ENCODE results near the gene GLMN.

The GLMN gene

GRCh38 chr1:92228401-92228800 lies 70.4 kb downstream of the GLMN start:
- H3K27ac ChIP-seq (ENCODE audit: low read depth, low read length): no peak overlapping the region
- no peak overlapping the region for H2BK15ac ChIP-seq (replicated peaks; ENCODE audit: low read depth)
- no peak overlapping the region for H2AK5ac ChIP-seq (ENCODE audit: low read length)
- H3K4me1 ChIP-seq (ENCODE audit: control insufficient read depth, low read depth, low read length): no peaks in the 10 kb centered on the region
- no peak overlapping the region for H3K23ac ChIP-seq (ENCODE audit: low read length)
- H3K4ac ChIP-seq (ENCODE audit: low read depth, low read length): no peak overlapping the region
- no peak overlapping the region for H4K8ac ChIP-seq (ENCODE audit: low read depth, low read length)
- no peaks in the 10 kb centered on the region for H3K79me1 ChIP-seq (ENCODE audit: low read length)
- no peak overlapping the region for H3K18ac ChIP-seq (ENCODE audit: low read length)
- WGBS (ENCODE audit: extremely low coverage, insufficient coverage, low lambda C conversion rate): no CpG with 5 or more reads among the region's 3 CpGs
- no peak overlapping the region for H3K56ac ChIP-seq (ENCODE audit: low read length)
- no peak overlapping the region for H2BK120ac ChIP-seq (ENCODE audit: low read depth, low read length)
- H3K36me3 ChIP-seq (ENCODE audit: control insufficient read depth, insufficient read depth, low read length): no peaks in the 10 kb centered on the region
- H3K27me3 ChIP-seq (ENCODE audit: insufficient read depth, low read length, poor library complexity): no peaks in the 10 kb centered on the region
- no peak overlapping the region for H4K5ac ChIP-seq (ENCODE audit: low read length)
- no peak overlapping the region for H2BK5ac ChIP-seq (ENCODE audit: low read length)
- H3K4me2 ChIP-seq (ENCODE audit: low read length): no peak overlapping the region
- DNase-seq: no peak
- no peaks in the 10 kb centered on the region for H3K79me2 ChIP-seq (ENCODE audit: control insufficient read depth, insufficient read depth, low read length)
- H3K4me3 ChIP-seq (ENCODE audit: low read length): no peak overlapping the region
- H3K9ac ChIP-seq (ENCODE audit: low read length): no peak overlapping the region

DNA sequence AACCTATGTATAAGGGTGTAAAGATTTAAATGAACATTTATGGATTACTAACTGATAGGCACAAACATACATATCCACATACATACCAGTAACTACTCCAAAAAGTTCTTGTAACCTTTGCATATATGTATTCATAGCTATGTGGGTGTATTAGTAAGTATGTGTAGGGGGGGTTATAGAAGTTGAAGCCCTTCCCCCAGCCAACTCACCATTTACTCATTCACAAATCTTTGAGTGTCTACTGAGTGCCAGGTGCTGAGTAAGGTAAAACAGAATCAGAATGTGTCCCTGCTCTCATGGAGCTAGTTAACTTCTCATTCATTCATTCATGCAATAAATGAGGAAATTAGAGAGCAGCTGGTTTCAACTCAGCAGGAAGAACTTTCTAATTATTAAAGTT lies 79.8 kb downstream of the GLMN start:
- no peak for DNase-seq
- Histone ChIP-seq H3K27ac (ENCODE audit: low read depth, low read length) (no peak overlapping the region), H2BK120ac (ENCODE audit: low read depth, low read length) (no peak overlapping the region), H3K79me2 (ENCODE audit: control insufficient read depth, insufficient read depth, low read length) (no peaks in the 10 kb centered on the region), H3K9ac (ENCODE audit: low read length) (no peak overlapping the region), H3K56ac (ENCODE audit: low read length) (no peak overlapping the region), H2BK5ac (ENCODE audit: low read length) (no peak overlapping the region), H3K4ac (ENCODE audit: low read depth, low read length) (no peak overlapping the region), H2AK5ac (ENCODE audit: low read length) (no peak overlapping the region), H3K36me3 (ENCODE audit: control insufficient read depth, insufficient read depth, low read length) (no peaks in the 10 kb centered on the region), H3K27me3 (ENCODE audit: insufficient read depth, low read length, poor library complexity) (no peaks in the 10 kb centered on the region), H3K18ac (ENCODE audit: low read length) (no peak overlapping the region), H2BK15ac (replicated peaks; ENCODE audit: low read depth) (no peak overlapping the region), H3K79me1 (ENCODE audit: low read length) (no peaks in the 10 kb centered on the region), H3K4me3 (ENCODE audit: low read length) (no peak overlapping the region), H3K4me2 (ENCODE audit: low read length) (no peak overlapping the region), H4K5ac (ENCODE audit: low read length) (no peak overlapping the region), H4K8ac (ENCODE audit: low read depth, low read length) (no peak overlapping the region), H3K4me1 (ENCODE audit: control insufficient read depth, low read depth, low read length) (no peaks in the 10 kb centered on the region), H3K23ac (ENCODE audit: low read length) (no peak overlapping the region)

DNA sequence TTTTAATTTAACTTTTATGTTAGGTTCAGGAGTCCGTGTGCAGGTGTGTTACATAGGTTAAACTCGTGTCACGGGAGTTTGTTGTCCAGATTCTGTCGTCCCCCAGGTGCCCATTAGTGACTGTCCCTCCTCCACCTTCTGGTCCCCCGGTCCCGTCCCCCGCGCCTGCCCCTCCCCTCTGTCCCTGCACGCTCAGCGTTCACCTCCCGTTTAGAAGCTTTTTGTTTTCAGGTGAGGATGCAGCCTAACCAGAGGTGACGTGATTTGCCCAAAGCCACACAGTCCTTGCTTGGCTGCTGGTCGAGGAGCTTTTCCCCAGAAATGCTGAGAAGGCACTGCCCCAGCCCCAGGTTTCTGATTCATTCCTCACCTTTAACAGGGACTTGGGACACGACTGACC lies 80.2 kb downstream of the GLMN start:
- no peak overlapping the region for H2BK5ac ChIP-seq (ENCODE audit: low read length)
- no peak overlapping the region for H4K5ac ChIP-seq (ENCODE audit: low read length)
- no peaks in the 10 kb centered on the region for H3K36me3 ChIP-seq (ENCODE audit: control insufficient read depth, insufficient read depth, low read length)
- no peak overlapping the region for H3K23ac ChIP-seq (ENCODE audit: low read length)
- no peak overlapping the region for H3K4me3 ChIP-seq (ENCODE audit: low read length)
- no peak overlapping the region for H3K9ac ChIP-seq (ENCODE audit: low read length)
- no peaks in the 10 kb centered on the region for H3K79me2 ChIP-seq (ENCODE audit: control insufficient read depth, insufficient read depth, low read length)
- no peak overlapping the region for H3K27ac ChIP-seq (ENCODE audit: low read depth, low read length)
- H3K79me1 ChIP-seq (ENCODE audit: low read length): no peaks in the 10 kb centered on the region
- H3K18ac ChIP-seq (ENCODE audit: low read length): no peak overlapping the region
- no peak overlapping the region for H3K56ac ChIP-seq (ENCODE audit: low read length)
- H4K8ac ChIP-seq (ENCODE audit: low read depth, low read length): no peak overlapping the region
- H3K27me3 ChIP-seq (ENCODE audit: insufficient read depth, low read length, poor library complexity): no peaks in the 10 kb centered on the region
- H3K4me2 ChIP-seq (ENCODE audit: low read length): no peak overlapping the region
- H3K4me1 ChIP-seq (ENCODE audit: control insufficient read depth, low read depth, low read length): no peaks in the 10 kb centered on the region
- H2BK120ac ChIP-seq (ENCODE audit: low read depth, low read length): no peak overlapping the region
- no peak overlapping the region for H3K4ac ChIP-seq (ENCODE audit: low read depth, low read length)
- WGBS (ENCODE audit: extremely low coverage, insufficient coverage, low lambda C conversion rate): no CpG with 5 or more reads among the region's 14 CpGs
- no peak overlapping the region for H2BK15ac ChIP-seq (replicated peaks; ENCODE audit: low read depth)
- DNase-seq: no peak
- no peak overlapping the region for H2AK5ac ChIP-seq (ENCODE audit: low read length)

- no peaks in the 10 kb centered on the region for H3K27me3 ChIP-seq (ENCODE audit: insufficient read depth, low read length, poor library complexity)
- no peak within 1 kb of the TSS for H3K18ac ChIP-seq (ENCODE audit: low read length)
- H3K4me1 ChIP-seq (ENCODE audit: control insufficient read depth, low read depth, low read length): no peaks in the 10 kb centered on the region
- H2BK120ac ChIP-seq (ENCODE audit: low read depth, low read length): no peak within 1 kb of the TSS
- no peak for DNase-seq
- H4K8ac ChIP-seq (ENCODE audit: low read depth, low read length): no peak within 1 kb of the TSS
- H3K4me2 ChIP-seq (ENCODE audit: low read length): no peak within 1 kb of the TSS
- H3K9ac ChIP-seq (ENCODE audit: low read length): no peak within 1 kb of the TSS
- no peak within 1 kb of the TSS for H2BK5ac ChIP-seq (ENCODE audit: low read length)
- no peaks in the 10 kb centered on the region for H3K36me3 ChIP-seq (ENCODE audit: control insufficient read depth, insufficient read depth, low read length)
- no CpG with 5 or more reads among the region's 27 CpGs for WGBS (ENCODE audit: extremely low coverage, insufficient coverage, low lambda C conversion rate)
- H3K79me1 ChIP-seq (ENCODE audit: low read length): no peaks in the 10 kb centered on the region
- H2AK5ac ChIP-seq (ENCODE audit: low read length): no peak within 1 kb of the TSS
- no peak within 1 kb of the TSS for H3K4me3 ChIP-seq (ENCODE audit: low read length)
- H3K27ac ChIP-seq (ENCODE audit: low read depth, low read length): no peak within 1 kb of the TSS
- no peak within 1 kb of the TSS for H3K23ac ChIP-seq (ENCODE audit: low read length)
- no peak within 1 kb of the TSS for H3K56ac ChIP-seq (ENCODE audit: low read length)
- no peak within 1 kb of the TSS for H2BK15ac ChIP-seq (replicated peaks; ENCODE audit: low read depth)
- no peak within 1 kb of the TSS for H4K5ac ChIP-seq (ENCODE audit: low read length)
- H3K4ac ChIP-seq (ENCODE audit: low read depth, low read length): no peak within 1 kb of the TSS
- no peaks in the 10 kb centered on the region for H3K79me2 ChIP-seq (ENCODE audit: control insufficient read depth, insufficient read depth, low read length)
These were observed 81.1 kb downstream of the GLMN start, which contains the start of gene C1orf146 for GRCh38 chr1:92217721-92218120. C1orf146 (plus strand) TSS chr1:92217915; CDS start chr1:92231421, 13,506 bp downstream.

- no CpG with 5 or more reads among the region's 2 CpGs for WGBS (ENCODE audit: extremely low coverage, insufficient coverage, low lambda C conversion rate)
- no peaks in the 10 kb centered on the region for H3K79me2 ChIP-seq (ENCODE audit: control insufficient read depth, insufficient read depth, low read length)
- H3K23ac ChIP-seq (ENCODE audit: low read length): no peak overlapping the region
- no peak overlapping the region for H3K4ac ChIP-seq (ENCODE audit: low read depth, low read length)
- no peak overlapping the region for H3K4me2 ChIP-seq (ENCODE audit: low read length)
- no peaks in the 10 kb centered on the region for H3K27me3 ChIP-seq (ENCODE audit: insufficient read depth, low read length, poor library complexity)
- no peaks in the 10 kb centered on the region for H3K4me1 ChIP-seq (ENCODE audit: control insufficient read depth, low read depth, low read length)
- H3K79me1 ChIP-seq (ENCODE audit: low read length): no peaks in the 10 kb centered on the region
- H4K8ac ChIP-seq (ENCODE audit: low read depth, low read length): no peak overlapping the region
- no peak overlapping the region for H2BK120ac ChIP-seq (ENCODE audit: low read depth, low read length)
- no peak for DNase-seq
- no peak overlapping the region for H2BK5ac ChIP-seq (ENCODE audit: low read length)
- no peak overlapping the region for H3K4me3 ChIP-seq (ENCODE audit: low read length)
- no peak overlapping the region for H4K5ac ChIP-seq (ENCODE audit: low read length)
- no peak overlapping the region for H3K9ac ChIP-seq (ENCODE audit: low read length)
- no peak overlapping the region for H3K18ac ChIP-seq (ENCODE audit: low read length)
- H3K27ac ChIP-seq (ENCODE audit: low read depth, low read length): no peak overlapping the region
- no peak overlapping the region for H2BK15ac ChIP-seq (replicated peaks; ENCODE audit: low read depth)
- H2AK5ac ChIP-seq (ENCODE audit: low read length): no peak overlapping the region
- H3K56ac ChIP-seq (ENCODE audit: low read length): no peak overlapping the region
- no peaks in the 10 kb centered on the region for H3K36me3 ChIP-seq (ENCODE audit: control insufficient read depth, insufficient read depth, low read length)
These were observed 87.6 kb downstream of the GLMN start for GRCh38 chr1:92211166-92211565.

- no CpG with 5 or more reads among the region's 2 CpGs for WGBS (ENCODE audit: extremely low coverage, insufficient coverage, low lambda C conversion rate)
- Histone ChIP-seq H3K4me3 (ENCODE audit: low read length) (no peak overlapping the region), H3K4me2 (ENCODE audit: low read length) (no peak overlapping the region), H4K5ac (ENCODE audit: low read length) (no peak overlapping the region), H2BK15ac (replicated peaks; ENCODE audit: low read depth) (no peak overlapping the region), H3K36me3 (ENCODE audit: control insufficient read depth, insufficient read depth, low read length) (no peaks in the 10 kb centered on the region), H2BK5ac (ENCODE audit: low read length) (no peak overlapping the region), H3K23ac (ENCODE audit: low read length) (no peak overlapping the region), H3K9ac (ENCODE audit: low read length) (no peak overlapping the region), H3K79me2 (ENCODE audit: control insufficient read depth, insufficient read depth, low read length) (no peaks in the 10 kb centered on the region), H3K79me1 (ENCODE audit: low read length) (no peaks in the 10 kb centered on the region), H2BK120ac (ENCODE audit: low read depth, low read length) (no peak overlapping the region), H2AK5ac (ENCODE audit: low read length) (no peak overlapping the region), H3K4ac (ENCODE audit: low read depth, low read length) (no peak overlapping the region), H4K8ac (ENCODE audit: low read depth, low read length) (no peak overlapping the region), H3K56ac (ENCODE audit: low read length) (no peak overlapping the region), H3K27me3 (ENCODE audit: insufficient read depth, low read length, poor library complexity) (no peaks in the 10 kb centered on the region), H3K18ac (ENCODE audit: low read length) (no peak overlapping the region), H3K4me1 (ENCODE audit: control insufficient read depth, low read depth, low read length) (no peaks in the 10 kb centered on the region), H3K27ac (ENCODE audit: low read depth, low read length) (no peak overlapping the region)
- no peak for DNase-seq
These were observed 88.1 kb downstream of the GLMN start for GRCh38 chr1:92210701-92211100.

Data from mesendoderm (in vitro differentiated cells).